Cardiac septum (tissue), 1 donor: ENCODE data around the gene GFRA4. TPM values are rescaled to one million over a fixed set of nuclear protein-coding genes. Genes with fewer than 3 reads are reported as not detected.

Source experiments
- DNase-seq: peaks from one replicate; pipeline ENCODE4 v3.0.0-alpha.2; 2020; ENCODE audit warnings: low spot score
- intact Hi-C: fragments of 100-400 bp; cut with DNase I; formaldehyde crosslinking; loops from one replicate; pipeline ENCODE4 v1.14.0; 2022
- long read RNA-seq: library from polyadenylated mRNA; unstranded; transcript quantifications from one replicate; pipeline ENCODE4 v2.0.0, GENCODE V29; 2021
- total RNA-seq: library from RNA; stranded (reverse); fragmentation: NEBNext Ultra II Directional; extraction: Animal tissue kit (Norgen Biotek cat#: 25700); gene quantifications from one replicate; pipeline ENCODE4 v1.2.1, GENCODE V29; 2021
- donor health status: DM: no; HTN: no; CAD: no.

Gene GFRA4
- not detected for total RNA-seq
- long read RNA-seq, result 0 reads

GRCh38 chr20:3663031-3663701 is at the start of gene GFRA4:
Gene GFRA4 (minus strand): TSS chr20:3663399. CDS start chr20:3663399, 0 bp downstream.
- intact Hi-C loops, result no loop called here
- peak; percentile 61 for DNase-seq

- intact Hi-C loops, result loop anchor here (5.0 to 10.0 kb wide), 2 partner anchors 55 to 352 kb away; partner anchors contain the start of gene ADISSP
- DNase-seq, result no peak
Observed at GRCh38 chr20:3712279-3712873, 49.2 kb upstream of the GFRA4 start, which contains the start of gene SIGLEC1. Gene SIGLEC1 (minus strand): TSS chr20:3712600. CDS start chr20:3707128, 5,472 bp downstream.

GRCh38 chr20:3711484-3711941 is 48.3 kb upstream of the GFRA4 start:
- no peak for DNase-seq
- intact Hi-C loops, result loop anchor here (1.0 to 10.0 kb wide), 3 partner anchors 35 to 353 kb away; partner anchors contain the start of gene ADISSP

- DNase-seq, result peak; percentile 86
Observed at GRCh38 chr20:3710703-3711483, 47.7 kb upstream of the GFRA4 start.

GRCh38 chr20:3710011-3710466 is 46.8 kb upstream of the GFRA4 start:
- intact Hi-C loops, result loop anchor here (5.0 to 10.0 kb wide), 2 partner anchors 57 to 355 kb away; partner anchors contain the start of gene ADISSP
- DNase-seq, result no peak

More at GRCh38 chr20:3710703-3711483, 47.7 kb upstream of the GFRA4 start:
- intact Hi-C loops, result loop anchor here (1.0 to 10.0 kb wide), 3 partner anchors 35 to 354 kb away; partner anchors contain the start of gene ADISSP

GRCh38 chr20:3707508-3707899 is 44.3 kb upstream of the GFRA4 start:
- no peak for DNase-seq
- intact Hi-C loops, result no loop called here

GRCh38 chr20:3706774-3707507 is 43.7 kb upstream of the GFRA4 start:
- intact Hi-C loops, result no loop called here
- no peak for DNase-seq

- no peak for DNase-seq
- intact Hi-C loops, result no loop called here
Observed at GRCh38 chr20:3705970-3706739, 43.0 kb upstream of the GFRA4 start.

GRCh38 chr20:3705491-3705969 is 42.3 kb upstream of the GFRA4 start:
- no peak for DNase-seq

GRCh38 chr20:3704087-3704486 is 40.9 kb upstream of the GFRA4 start:
- DNase-seq, result no peak
- intact Hi-C loops, result no loop called here

More at GRCh38 chr20:3705491-3705969, 42.3 kb upstream of the GFRA4 start:
- intact Hi-C loops, result no loop called here

- intact Hi-C loops, result no loop called here
- no peak for DNase-seq
Observed at GRCh38 chr20:3702611-3703391, 39.6 kb upstream of the GFRA4 start.

GRCh38 chr20:3701061-3701998 is 38.1 kb upstream of the GFRA4 start:
- intact Hi-C loops, result no loop called here
- no peak for DNase-seq

GRCh38 chr20:3699037-3699436 is 35.8 kb upstream of the GFRA4 start:
- intact Hi-C loops, result no loop called here
- no peak for DNase-seq

GRCh38 chr20:3698591-3699001 is 35.4 kb upstream of the GFRA4 start:
- intact Hi-C loops, result no loop called here
- DNase-seq, result no peak

GRCh38 chr20:3697588-3698305 is 34.5 kb upstream of the GFRA4 start:
- DNase-seq, result no peak
- intact Hi-C loops, result no loop called here
